HG02852 (cell line): ENCODE results near the gene KLF12.

Experiments
- ATAC-seq: cut with Tn5 transposase; IDR thresholded peaks from one replicate; pipeline ENCODE4 v1.9.1; 2021; ENCODE audit warnings: mild to moderate bottlenecking, moderate library complexity; ENCODE audit not compliant: unreplicated experiment

KLF12 gene

GRCh38 chr13:74104661-74105275, 29.4 kb downstream of the KLF12 start:
- ATAC-seq, result no peak

- no peak for ATAC-seq
Measured at GRCh38 chr13:74103970-74104555, 30.1 kb downstream of the KLF12 start.

GRCh38 chr13:74103196-74103595, 31.0 kb downstream of the KLF12 start:
- ATAC-seq, result no peak

- ATAC-seq, result no peak
Measured at GRCh38 chr13:74102691-74103090, 31.5 kb downstream of the KLF12 start.

GRCh38 chr13:74101436-74101835, 32.8 kb downstream of the KLF12 start:
- ATAC-seq, result no peak

- ATAC-seq, result no peak
Measured at GRCh38 chr13:74098077-74098476, 36.1 kb downstream of the KLF12 start.

- ATAC-seq, result no peak
Measured at GRCh38 chr13:74097116-74097515, 37.1 kb downstream of the KLF12 start.

- no peak for ATAC-seq
Measured at GRCh38 chr13:74093691-74094090, 40.5 kb downstream of the KLF12 start.

- no peak for ATAC-seq
Measured at GRCh38 chr13:74092711-74093110, 41.5 kb downstream of the KLF12 start.

- no peak for ATAC-seq
Measured at GRCh38 chr13:74090869-74091605, 43.2 kb downstream of the KLF12 start.

GRCh38 chr13:74090397-74090796, 43.8 kb downstream of the KLF12 start:
- no peak for ATAC-seq

- ATAC-seq, result no peak
Measured at GRCh38 chr13:74087357-74087756, 46.8 kb downstream of the KLF12 start.
